A549 (cell line): Measurements from ENCODE around the gene GGCX.
"Not testable (repeated sequence)": the region's sequence is repeated elsewhere in the genome, so short reads cannot be mapped to it uniquely, and the experiment has no call there.

Experiments
- BHLHE40 ChIP-seq: IDR thresholded peaks from 2 replicates; pipeline ENCODE4 v1.6.1; 2012; ENCODE audit warnings: low read depth, low read length, inconsistent platforms
- HMGXB4 ChIP-seq: fragments of 250-450 bp; sonication (Bioruptor Pico); IDR thresholded peaks from 2 replicates; pipeline ENCODE4 v1.5.0; 2021; ENCODE audit warnings: mild to moderate bottlenecking, moderate library complexity, borderline replicate concordance
- JUN ChIP-seq, 2 experiments: fragments of >200 bp; sonication (Bioruptor Twin); formaldehyde crosslinking; IDR thresholded peaks; 2 replicates in 1 of 2; 3 replicates in 1 of 2; pipeline ENCODE4 v1.6.1; 2016 to 2017
- POLR2A ChIP-seq: IDR thresholded peaks from 2 replicates; pipeline ENCODE4 v1.6.1; 2012; ENCODE audit warnings: mild to moderate bottlenecking, low read length
- RAD21 ChIP-seq, 2 experiments: fragments of >200 bp in 1 of 2; sonication (Bioruptor Twin) in 1 of 2; formaldehyde crosslinking in 1 of 2; IDR thresholded peaks in 1 of 2; conservative IDR thresholded peaks in 1 of 2; 2 replicates in 1 of 2; 3 replicates in 1 of 2; pipeline ENCODE4 v1.6.1; 2012 to 2018; ENCODE audit warnings: inconsistent platforms in 1 of 2
- RCOR1 ChIP-seq: fragments of 150-350 bp; IDR thresholded peaks from 2 replicates; pipeline ENCODE4 v1.6.1; 2014; ENCODE audit warnings: antibody characterized with exemption, low read length, low read depth
- REST ChIP-seq: fragments of 200-600 bp; sonication (generic); IDR thresholded peaks from 2 replicates; pipeline ENCODE4 v1.6.1; 2016; ENCODE audit warnings: antibody characterized with exemption, mild to moderate bottlenecking, moderate library complexity
- TP53 ChIP-seq: fragments of 250-450 bp; sonication (Bioruptor Pico); IDR thresholded peaks from 2 replicates; pipeline ENCODE4 v1.5.0; 2021; ENCODE audit warnings: mild to moderate bottlenecking, moderate library complexity
- TF ChIP-seq, protein P1 (sequence below): fragments of >200 bp; sonication (Bioruptor Twin); formaldehyde crosslinking; IDR thresholded peaks from 3 replicates; pipeline ENCODE4 v1.5.1; 2016
- TF ChIP-seq, protein P2 (sequence below): fragments of 250-450 bp; sonication (Bioruptor Pico); IDR thresholded peaks from 2 replicates; pipeline ENCODE4 v1.5.0; 2020; ENCODE audit warnings: low read depth, mild to moderate bottlenecking, moderate library complexity
- TF ChIP-seq, protein P3 (sequence below): fragments of 150-350 bp; IDR thresholded peaks from 2 replicates; pipeline ENCODE4 v1.6.1; 2014; ENCODE audit warnings: low read depth, mild to moderate bottlenecking, low read length

- not testable (repeated sequence) for TF ChIP-seq TP53; BHLHE40; JUN (IDR thresholded peaks at IDR 0.05); REST; POLR2A; HMGXB4; RAD21 (conservative IDR thresholded peaks at IDR 0.05 in 1 of 2, IDR thresholded peaks at IDR 0.05 in 1 of 2); RCOR1
- TF ChIP-seq, protein P1, sequence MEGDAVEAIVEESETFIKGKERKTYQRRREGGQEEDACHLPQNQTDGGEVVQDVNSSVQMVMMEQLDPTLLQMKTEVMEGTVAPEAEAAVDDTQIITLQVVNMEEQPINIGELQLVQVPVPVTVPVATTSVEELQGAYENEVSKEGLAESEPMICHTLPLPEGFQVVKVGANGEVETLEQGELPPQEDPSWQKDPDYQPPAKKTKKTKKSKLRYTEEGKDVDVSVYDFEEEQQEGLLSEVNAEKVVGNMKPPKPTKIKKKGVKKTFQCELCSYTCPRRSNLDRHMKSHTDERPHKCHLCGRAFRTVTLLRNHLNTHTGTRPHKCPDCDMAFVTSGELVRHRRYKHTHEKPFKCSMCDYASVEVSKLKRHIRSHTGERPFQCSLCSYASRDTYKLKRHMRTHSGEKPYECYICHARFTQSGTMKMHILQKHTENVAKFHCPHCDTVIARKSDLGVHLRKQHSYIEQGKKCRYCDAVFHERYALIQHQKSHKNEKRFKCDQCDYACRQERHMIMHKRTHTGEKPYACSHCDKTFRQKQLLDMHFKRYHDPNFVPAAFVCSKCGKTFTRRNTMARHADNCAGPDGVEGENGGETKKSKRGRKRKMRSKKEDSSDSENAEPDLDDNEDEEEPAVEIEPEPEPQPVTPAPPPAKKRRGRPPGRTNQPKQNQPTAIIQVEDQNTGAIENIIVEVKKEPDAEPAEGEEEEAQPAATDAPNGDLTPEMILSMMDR = not testable (repeated sequence)
- TF ChIP-seq, protein P2, sequence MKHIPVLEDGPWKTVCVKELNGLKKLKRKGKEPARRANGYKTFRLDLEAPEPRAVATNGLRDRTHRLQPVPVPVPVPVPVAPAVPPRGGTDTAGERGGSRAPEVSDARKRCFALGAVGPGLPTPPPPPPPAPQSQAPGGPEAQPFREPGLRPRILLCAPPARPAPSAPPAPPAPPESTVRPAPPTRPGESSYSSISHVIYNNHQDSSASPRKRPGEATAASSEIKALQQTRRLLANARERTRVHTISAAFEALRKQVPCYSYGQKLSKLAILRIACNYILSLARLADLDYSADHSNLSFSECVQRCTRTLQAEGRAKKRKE (CRISPR knock-in tag) = not testable (repeated sequence)
- TF ChIP-seq, protein P3, sequence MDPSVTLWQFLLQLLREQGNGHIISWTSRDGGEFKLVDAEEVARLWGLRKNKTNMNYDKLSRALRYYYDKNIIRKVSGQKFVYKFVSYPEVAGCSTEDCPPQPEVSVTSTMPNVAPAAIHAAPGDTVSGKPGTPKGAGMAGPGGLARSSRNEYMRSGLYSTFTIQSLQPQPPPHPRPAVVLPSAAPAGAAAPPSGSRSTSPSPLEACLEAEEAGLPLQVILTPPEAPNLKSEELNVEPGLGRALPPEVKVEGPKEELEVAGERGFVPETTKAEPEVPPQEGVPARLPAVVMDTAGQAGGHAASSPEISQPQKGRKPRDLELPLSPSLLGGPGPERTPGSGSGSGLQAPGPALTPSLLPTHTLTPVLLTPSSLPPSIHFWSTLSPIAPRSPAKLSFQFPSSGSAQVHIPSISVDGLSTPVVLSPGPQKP = not testable (repeated sequence)
Observed at GRCh38 chr2:85544254-85544691, 17.0 kb downstream of the GGCX start.
